Activated CD4-positive, alpha-beta T cell treated with anti-CD3 and anti-CD28 coated beads, Interleukin-2, amount 10 ng/mL, durations not matched to agents 7 days and 5 days (primary cell): ENCODE measurements around the gene ASMTL. TPM values are rescaled to one million over a fixed set of nuclear protein-coding genes. Genes with fewer than 3 reads are reported as not detected.
"Not testable (repeated sequence)": the region's sequence is repeated elsewhere in the genome, so short reads cannot be mapped to it uniquely, and the experiment has no call there.

ENCODE experiments used
- CTCF ChIA-PET: fragments of 350-600 bp; sonication (Branson Sonifier 250); formaldehyde crosslinking; loops from one replicate; lab custom pipeline; 2021; ENCODE audit warnings: antibody characterized with exemption; lab: Charles Lee
- POLR2A ChIA-PET: fragments of 350-600 bp; sonication (Branson Sonifier 250); formaldehyde crosslinking; loops from one replicate; lab custom pipeline; 2021; ENCODE audit warnings: antibody characterized with exemption; lab: Charles Lee
- DNase-seq: peaks from one replicate; pipeline ENCODE4 v3.0.0-alpha.2; 2020
- H3K27ac Mint-ChIP-seq: one replicate; pipeline ENCODE4 v1.8.0; 2021; ENCODE audit warnings: mild to moderate bottlenecking, moderate library complexity, mixed read lengths
- H3K27me3 Mint-ChIP-seq: one replicate; pipeline ENCODE4 v1.8.0; 2021; ENCODE audit warnings: mixed read lengths
- H3K36me3 Mint-ChIP-seq: one replicate; pipeline ENCODE4 v1.8.0; 2021; ENCODE audit warnings: low read depth, mixed read lengths
- H3K4me1 Mint-ChIP-seq: one replicate; pipeline ENCODE4 v1.8.0; 2021; ENCODE audit warnings: mixed read lengths
- H3K4me3 Mint-ChIP-seq: one replicate; pipeline ENCODE4 v1.8.0; 2021; ENCODE audit warnings: mild to moderate bottlenecking, moderate library complexity, mixed read lengths
- H3K9me3 Mint-ChIP-seq: one replicate; pipeline ENCODE4 v1.8.0; 2021; ENCODE audit warnings: mixed read lengths
- total RNA-seq, 2 experiments: library from RNA; stranded (reverse); gene quantifications; one replicate each; pipeline ENCODE4 v1.2.3, GENCODE V29; 2021

Gene ASMTL
- total RNA-seq, 2 experiments from 2014 or later, result 30.7 to 33.9 TPM

DNA sequence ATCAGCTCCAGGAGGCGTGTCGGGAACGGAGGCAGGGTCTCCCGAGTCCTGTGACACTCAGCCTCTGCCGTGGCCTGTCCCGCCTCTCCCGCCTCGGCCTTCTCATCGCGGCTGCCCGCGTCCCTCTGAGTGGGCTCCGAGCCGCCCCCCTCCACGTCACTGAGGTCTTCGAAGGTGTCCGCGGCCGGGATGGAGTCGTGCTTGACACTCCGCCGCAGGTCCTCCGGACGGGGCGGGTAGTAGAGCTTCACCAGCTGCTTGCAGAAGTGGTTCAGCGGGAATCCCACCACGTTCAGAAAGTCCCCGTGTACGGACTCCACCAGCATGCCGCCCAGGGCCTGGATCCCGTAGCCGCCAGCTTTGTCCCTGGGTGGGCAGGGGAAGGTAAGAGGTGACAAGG is 25.0 kb downstream of the ASMTL start:
- no peak overlapping the region for H3K27ac Mint-ChIP-seq
- POLR2A ChIA-PET, result no interaction called here
- no peaks in the 10 kb centered on the region for H3K27me3 Mint-ChIP-seq
- no peak for DNase-seq
- peaks cover 8% of the 10 kb centered on the region for H3K9me3 Mint-ChIP-seq
- no peaks in the 10 kb centered on the region for H3K4me1 Mint-ChIP-seq
- peaks cover 43% of the 10 kb centered on the region for H3K36me3 Mint-ChIP-seq
- H3K4me3 Mint-ChIP-seq, result no peak overlapping the region
- CTCF ChIA-PET, result no interaction called here

DNA sequence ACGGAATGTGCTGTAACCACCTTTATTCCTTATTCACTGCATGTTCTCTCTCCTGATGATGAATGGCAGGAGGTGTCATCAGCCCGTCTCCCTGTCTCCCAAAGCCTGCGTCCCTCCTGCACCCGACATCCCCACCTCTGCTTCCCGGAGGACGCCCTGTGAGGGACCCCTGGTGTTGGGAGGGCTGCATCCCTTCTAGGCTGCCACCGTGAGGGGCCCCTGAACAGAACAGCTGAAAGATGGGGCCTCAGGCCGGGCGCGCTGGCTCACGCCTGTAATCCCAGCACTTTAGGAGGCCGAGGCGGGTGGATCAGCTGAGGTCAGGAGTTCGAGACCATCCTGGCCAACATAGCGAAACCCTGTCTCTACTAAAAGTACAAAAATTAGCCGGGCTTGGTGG is 26.4 kb downstream of the ASMTL start:
- H3K4me3 Mint-ChIP-seq, H3K4me1 Mint-ChIP-seq, H3K27ac Mint-ChIP-seq, DNase-seq, POLR2A ChIA-PET, H3K27me3 Mint-ChIP-seq, CTCF ChIA-PET: not testable (repeated sequence)
- peaks cover 18% of the 10 kb centered on the region for H3K9me3 Mint-ChIP-seq
- H3K36me3 Mint-ChIP-seq, result peaks cover 55% of the 10 kb centered on the region

DNA sequence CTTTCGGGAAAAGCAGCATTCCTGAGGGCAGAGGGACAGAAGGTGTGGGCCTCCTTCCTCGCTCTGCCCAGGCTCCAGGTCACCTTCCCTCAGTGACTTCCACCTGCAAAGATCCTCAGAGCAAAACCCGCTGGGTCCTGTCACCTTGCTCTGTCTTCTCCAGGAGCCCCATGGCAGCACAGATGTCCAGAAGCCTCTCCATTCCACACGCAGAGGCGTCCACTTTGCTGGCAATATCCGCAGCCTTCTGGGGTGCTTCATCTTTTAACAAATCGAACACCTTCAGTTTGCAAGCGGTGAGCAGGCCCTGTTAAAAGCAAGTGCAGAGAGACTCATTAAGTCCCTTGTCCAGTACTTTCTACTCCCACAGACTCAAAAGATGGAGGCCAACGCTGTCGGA is 27.3 kb downstream of the ASMTL start:
- ChIA-PET CTCF (no interaction called here), POLR2A (no interaction called here)
- DNase-seq, result no peak
- Mint-ChIP-seq H3K4me1 (no peaks in the 10 kb centered on the region), H3K4me3 (no peak overlapping the region), H3K27me3 (no peaks in the 10 kb centered on the region), H3K36me3 (peaks cover 60% of the 10 kb centered on the region), H3K27ac (no peak overlapping the region), H3K9me3 (peaks cover 18% of the 10 kb centered on the region)

DNA sequence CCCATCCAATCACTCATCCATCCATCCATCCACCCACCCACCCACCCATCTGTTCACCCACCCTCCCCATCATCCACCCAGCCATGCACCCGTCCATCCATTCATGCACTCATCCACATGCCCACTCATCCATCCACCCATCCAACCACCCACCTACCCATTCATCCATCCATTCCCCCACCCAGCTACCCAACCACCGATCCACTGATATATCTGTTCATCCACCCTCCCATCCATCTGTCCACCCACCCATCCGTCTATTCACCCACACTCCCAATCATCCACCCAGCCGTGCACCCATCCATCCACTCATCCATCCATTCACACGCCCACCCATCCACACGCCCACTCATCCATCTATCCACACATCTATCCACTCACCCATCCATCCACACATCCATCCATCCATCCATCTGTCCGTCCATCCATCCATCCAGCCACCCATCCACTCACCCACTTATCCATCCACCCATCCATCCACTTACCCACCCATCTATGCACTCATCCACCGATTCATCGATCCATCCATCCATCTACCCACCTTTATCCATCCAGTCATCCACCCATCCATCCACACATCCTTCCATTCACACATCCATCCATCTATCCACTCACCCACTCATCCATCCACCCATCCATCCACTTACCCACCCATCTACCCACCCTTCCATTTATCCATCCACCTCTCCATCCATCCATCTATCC is 28.4 kb downstream of the ASMTL start:
- ChIA-PET POLR2A (no interaction called here), CTCF (no interaction called here)
- peaks cover 24% of the 10 kb centered on the region for H3K9me3 Mint-ChIP-seq
- no peaks in the 10 kb centered on the region for H3K4me1 Mint-ChIP-seq
- H3K4me3 Mint-ChIP-seq, result no peak overlapping the region
- no peaks in the 10 kb centered on the region for H3K27me3 Mint-ChIP-seq
- no peak for DNase-seq
- H3K27ac Mint-ChIP-seq, result no peak overlapping the region
- peaks cover 69% of the 10 kb centered on the region for H3K36me3 Mint-ChIP-seq

DNA sequence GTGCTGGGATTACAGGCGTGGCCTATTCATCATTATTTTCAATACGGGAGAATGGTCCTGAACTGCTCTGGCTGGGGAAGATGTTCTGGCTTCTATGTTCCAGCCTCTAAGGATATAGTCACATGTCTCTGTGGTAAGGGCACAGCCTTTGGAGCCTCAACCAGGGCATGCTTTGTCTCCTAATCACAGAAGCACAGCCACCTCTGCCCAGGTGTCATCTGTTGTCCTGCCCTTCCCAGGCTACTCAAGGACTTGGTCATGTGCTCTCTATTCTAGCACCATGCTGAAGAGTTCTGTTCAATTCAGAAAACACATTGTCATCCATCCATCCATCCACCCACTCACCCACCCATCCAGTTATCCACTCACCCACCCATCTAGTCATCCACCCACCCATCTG is 29.5 kb downstream of the ASMTL start:
- POLR2A ChIA-PET, result no interaction called here
- Mint-ChIP-seq H3K4me1 (no peaks in the 10 kb centered on the region), H3K4me3 (no peak overlapping the region), H3K9me3 (peaks cover 24% of the 10 kb centered on the region), H3K27ac (no peak overlapping the region), H3K36me3 (peaks cover 72% of the 10 kb centered on the region), H3K27me3 (no peaks in the 10 kb centered on the region)
- no peak for DNase-seq
- CTCF ChIA-PET, result no interaction called here

DNA sequence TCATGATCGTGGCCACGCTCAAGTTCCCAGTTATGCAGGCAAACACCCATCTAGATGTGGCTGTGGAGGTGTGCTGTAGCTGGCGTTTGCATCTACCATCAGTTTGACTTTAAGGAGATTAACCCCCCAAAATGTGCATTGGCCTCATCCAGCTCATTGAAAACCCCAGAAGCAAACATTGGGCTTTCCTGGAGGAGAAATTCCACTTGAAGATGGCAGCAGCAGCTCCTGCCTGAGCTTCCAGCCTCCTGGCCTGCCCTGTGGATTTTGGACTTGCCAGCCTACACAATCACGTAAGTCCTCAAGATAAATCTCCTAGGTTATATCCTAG is 30.6 kb downstream of the ASMTL start:
- Mint-ChIP-seq H3K4me1 (no peaks in the 10 kb centered on the region), H3K9me3 (peaks cover 24% of the 10 kb centered on the region), H3K27me3 (no peaks in the 10 kb centered on the region), H3K27ac (no peak overlapping the region), H3K36me3 (peaks cover 70% of the 10 kb centered on the region), H3K4me3 (no peak overlapping the region)
- ChIA-PET CTCF (no interaction called here), POLR2A (no interaction called here)
- no peak for DNase-seq

DNA sequence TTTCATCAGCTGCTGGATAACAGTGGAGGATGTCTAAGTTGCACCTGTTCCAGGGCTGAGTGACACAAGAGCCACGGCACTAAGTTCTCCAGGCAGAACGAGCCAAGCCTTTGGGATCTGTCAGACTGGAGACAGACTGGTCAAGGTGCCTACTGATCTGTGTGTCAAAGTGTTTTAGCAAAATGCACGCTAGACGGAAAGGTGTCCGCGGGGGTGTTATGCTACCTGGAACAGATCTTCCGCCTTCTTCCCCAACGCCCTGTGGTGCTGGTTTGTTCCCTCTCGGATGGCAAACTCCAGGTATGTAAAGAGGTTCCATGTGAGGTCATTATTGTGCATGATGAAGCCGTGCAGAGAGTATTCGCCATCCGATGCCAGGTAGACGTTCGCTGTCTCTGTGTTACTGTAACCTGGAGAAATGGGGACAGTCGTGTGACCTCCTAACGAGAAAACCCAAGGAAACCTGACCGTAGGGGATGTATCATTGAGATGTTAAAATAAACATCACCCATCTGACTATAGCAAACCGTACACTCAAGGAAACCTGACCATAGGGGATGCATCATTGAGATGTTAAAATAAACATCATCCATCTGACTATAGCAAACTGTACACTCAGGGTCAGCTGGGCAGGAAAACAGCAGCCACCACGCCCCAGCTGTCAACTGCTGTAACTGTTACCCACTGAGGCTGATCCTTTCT is 31.1 kb downstream of the ASMTL start:
- Mint-ChIP-seq H3K4me1 (no peaks in the 10 kb centered on the region), H3K27me3 (no peaks in the 10 kb centered on the region), H3K36me3 (peaks cover 64% of the 10 kb centered on the region), H3K27ac (no peak overlapping the region), H3K9me3 (peaks cover 24% of the 10 kb centered on the region), H3K4me3 (no peak overlapping the region)
- no peak for DNase-seq
- ChIA-PET CTCF (no interaction called here), POLR2A (no interaction called here)

DNA sequence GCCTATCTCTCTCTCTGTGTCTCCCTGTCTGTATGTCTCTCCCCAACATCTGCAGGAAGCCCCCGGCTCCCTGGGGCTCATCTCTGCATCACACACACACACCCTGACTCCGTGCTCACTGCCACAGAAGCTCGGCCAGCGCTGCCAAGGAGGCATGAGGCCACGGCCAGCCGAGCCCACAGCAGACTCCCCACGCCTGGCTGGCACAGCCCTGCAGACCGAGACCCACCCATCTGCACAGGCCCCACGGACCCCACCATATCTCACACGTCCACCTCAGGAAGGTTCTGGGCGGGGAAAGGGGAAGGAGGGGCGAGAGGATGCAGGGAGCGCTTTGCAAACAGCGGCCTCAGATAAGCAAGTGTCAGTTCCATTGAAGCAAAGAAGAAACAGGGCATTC is 32.3 kb downstream of the ASMTL start:
- H3K27me3 Mint-ChIP-seq, result no peaks in the 10 kb centered on the region
- H3K9me3 Mint-ChIP-seq, result peaks cover 24% of the 10 kb centered on the region
- no peaks in the 10 kb centered on the region for H3K4me1 Mint-ChIP-seq
- DNase-seq, result no peak
- peaks cover 56% of the 10 kb centered on the region for H3K36me3 Mint-ChIP-seq
- POLR2A ChIA-PET, result no interaction called here
- H3K4me3 Mint-ChIP-seq, result no peak overlapping the region
- CTCF ChIA-PET, result no interaction called here
- H3K27ac Mint-ChIP-seq, result no peak overlapping the region

DNA sequence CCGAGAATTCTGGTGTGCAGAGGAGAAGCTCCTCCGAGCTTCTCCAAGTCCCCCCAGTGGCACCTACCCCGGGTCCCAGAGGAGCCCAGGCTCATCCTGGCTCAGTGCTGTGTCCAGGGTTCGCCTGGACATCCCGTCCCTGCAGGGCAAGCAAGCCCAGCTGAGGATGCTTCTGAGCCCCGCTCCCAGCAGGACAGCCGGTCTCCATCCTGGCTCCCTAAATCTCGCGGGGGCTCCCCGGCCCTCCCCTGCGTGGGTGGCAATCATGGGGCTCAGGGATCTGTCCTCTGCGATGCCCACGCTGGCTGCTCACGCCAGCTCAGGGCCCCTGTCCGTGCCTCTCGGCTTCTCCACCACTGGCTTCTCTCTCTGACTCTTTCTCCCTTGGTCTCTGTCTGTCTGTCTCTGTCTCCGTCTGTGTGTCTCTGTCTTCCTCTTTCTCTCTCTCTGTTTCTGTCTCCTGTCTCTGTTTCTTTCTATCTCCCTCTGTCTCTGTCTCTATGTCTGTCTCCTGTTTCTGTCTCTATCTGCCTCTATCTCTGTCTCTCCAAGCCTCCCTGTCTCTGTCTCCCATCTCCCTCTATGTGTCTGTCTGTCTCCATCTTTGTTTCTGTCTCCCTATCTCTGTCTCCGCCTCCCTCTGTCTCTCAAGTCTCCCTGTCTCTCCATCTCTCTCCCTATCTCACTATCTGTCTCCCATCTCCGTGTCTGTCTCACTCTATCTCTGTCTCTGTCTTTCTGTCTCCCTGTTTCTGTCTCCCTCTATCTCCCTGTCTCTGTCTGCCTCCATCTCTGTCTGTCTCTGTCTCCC is 33.0 kb downstream of the ASMTL start:
- H3K27ac Mint-ChIP-seq, result peak overlapping the region; percentile 6
- H3K36me3 Mint-ChIP-seq, result peaks cover 53% of the 10 kb centered on the region
- peak overlapping the region; percentile 1 for H3K4me3 Mint-ChIP-seq

DNA sequence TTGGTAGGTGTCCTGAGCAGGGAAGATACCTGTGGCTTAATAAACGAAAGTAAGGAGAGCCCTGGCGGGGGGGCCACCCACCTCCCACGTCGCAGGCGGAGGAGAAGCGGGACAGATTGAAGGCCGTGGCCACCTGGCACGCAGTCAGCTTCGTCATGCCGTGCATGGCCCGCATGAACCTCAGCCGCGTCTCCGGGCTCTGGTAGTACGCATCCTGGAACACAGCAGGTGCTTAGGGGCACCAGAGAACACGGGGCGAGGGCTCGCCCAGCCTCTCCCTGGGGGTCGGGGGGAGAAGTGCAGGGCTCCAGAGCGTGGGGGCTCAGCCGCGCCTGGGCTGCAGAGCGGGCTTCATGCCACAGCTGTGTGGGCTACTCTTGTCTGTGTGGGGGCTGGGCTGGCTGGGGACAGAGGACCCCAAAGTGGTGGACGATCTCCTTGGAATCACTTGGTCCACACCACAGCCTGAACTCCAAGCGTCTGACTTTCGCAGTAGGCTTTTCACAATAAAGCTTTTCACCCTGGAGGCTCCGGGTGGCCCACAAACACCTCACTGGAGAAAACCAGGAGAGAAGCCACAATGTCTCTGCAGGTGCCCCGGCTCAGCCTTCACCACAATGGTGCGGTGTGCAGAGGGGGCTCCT is 33.7 kb downstream of the ASMTL start:
- no peaks in the 10 kb centered on the region for H3K4me1 Mint-ChIP-seq
- DNase-seq, result no peak
- POLR2A ChIA-PET, result no interaction called here
- H3K36me3 Mint-ChIP-seq, result peaks cover 49% of the 10 kb centered on the region
- no peak overlapping the region for H3K4me3 Mint-ChIP-seq
- no peak overlapping the region for H3K27ac Mint-ChIP-seq
- H3K9me3 Mint-ChIP-seq, result peaks cover 21% of the 10 kb centered on the region
- no peaks in the 10 kb centered on the region for H3K27me3 Mint-ChIP-seq
- CTCF ChIA-PET, result no interaction called here

More for the DNA sequence above, 33.0 kb downstream of the ASMTL start:
- Mint-ChIP-seq H3K27me3 (no peaks in the 10 kb centered on the region), H3K9me3 (peaks cover 21% of the 10 kb centered on the region), H3K4me1 (no peaks in the 10 kb centered on the region)
- DNase-seq, result no peak
- ChIA-PET CTCF (no interaction called here), POLR2A (no interaction called here)

DNA sequence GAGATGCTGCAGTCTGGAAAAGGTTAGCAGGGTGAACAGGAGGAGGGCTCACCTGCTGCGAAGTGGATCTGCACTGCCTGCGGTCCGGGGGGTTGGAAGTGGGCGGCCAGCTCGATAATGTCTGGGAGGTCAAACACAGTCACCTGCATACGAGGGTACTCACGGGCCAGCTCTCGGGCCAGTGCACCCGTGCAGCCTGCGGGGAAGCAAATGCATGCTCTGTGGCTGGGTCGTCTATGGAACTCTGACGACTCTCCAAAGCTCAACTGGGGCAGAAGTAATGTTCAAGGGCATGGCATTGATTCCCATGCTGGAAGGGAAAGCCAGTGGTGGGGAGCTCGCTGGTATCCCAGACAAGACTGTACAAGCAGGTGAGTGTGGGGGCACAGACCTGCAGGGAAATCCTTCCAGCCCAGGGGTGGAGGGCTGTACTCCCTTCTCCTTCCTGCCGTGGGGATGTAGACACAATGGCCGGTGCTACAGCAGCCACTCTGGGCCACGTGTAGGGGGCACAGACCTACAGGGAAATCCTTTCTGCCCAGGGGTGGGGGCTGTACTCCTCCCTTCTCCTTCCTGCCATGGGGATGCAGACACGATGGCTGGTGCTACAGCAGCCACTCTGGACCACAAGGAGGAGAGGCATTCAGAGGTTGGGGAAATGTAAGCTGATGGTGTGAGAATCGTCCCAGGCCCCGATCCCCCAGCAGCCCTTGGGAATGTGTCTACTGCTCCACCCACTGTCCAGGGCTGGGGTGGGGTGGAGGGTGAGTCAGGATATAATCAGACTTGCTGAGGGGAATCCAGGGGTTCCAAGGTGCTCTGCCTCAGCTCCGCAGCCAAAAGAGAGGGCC is 34.6 kb downstream of the ASMTL start:
- DNase-seq, result no peak
- peaks cover 18% of the 10 kb centered on the region for H3K9me3 Mint-ChIP-seq
- no peaks in the 10 kb centered on the region for H3K27me3 Mint-ChIP-seq
- H3K36me3 Mint-ChIP-seq, result peaks cover 48% of the 10 kb centered on the region
- H3K4me3 Mint-ChIP-seq, result no peak overlapping the region
- no peaks in the 10 kb centered on the region for H3K4me1 Mint-ChIP-seq
- POLR2A ChIA-PET, result no interaction called here
- CTCF ChIA-PET, result no interaction called here
- H3K27ac Mint-ChIP-seq, result no peak overlapping the region

DNA sequence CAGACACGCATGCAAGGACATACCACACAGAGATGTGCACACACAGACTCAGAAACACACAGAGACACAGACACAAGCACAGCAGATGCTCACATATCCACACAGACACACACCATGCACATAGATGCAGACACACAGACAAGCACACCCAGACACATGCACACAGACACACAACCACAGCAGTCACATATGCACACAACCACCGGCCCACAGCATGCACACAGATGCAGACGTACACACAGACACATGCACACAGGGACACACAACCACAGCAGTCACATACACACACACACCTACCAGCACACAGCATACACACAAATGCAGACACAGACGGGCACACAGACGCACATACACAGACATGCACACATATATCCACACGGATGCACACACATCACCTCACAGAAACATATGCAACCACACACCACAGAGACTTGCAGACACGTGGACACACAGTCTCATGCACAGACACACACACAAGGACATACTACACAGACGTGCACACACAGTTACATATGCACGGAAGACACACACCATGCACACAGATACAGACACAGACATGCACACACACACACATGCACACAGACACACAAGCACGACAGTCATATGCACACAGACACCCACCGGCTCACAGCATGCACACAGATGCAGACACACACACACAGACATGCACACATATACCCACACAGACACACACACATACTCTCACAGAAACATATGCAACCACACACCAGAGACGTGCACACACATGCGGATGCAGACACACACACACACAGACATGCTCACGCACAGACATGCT is 35.5 kb downstream of the ASMTL start:
- Mint-ChIP-seq H3K27ac (no peak overlapping the region), H3K9me3 (peaks cover 13% of the 10 kb centered on the region), H3K4me1 (no peaks in the 10 kb centered on the region), H3K27me3 (no peaks in the 10 kb centered on the region), H3K4me3 (no peak overlapping the region), H3K36me3 (peaks cover 46% of the 10 kb centered on the region)
- CTCF ChIA-PET, result no interaction called here
- POLR2A ChIA-PET, result no interaction called here
- no peak for DNase-seq
